Activated T-helper 9 cell treated with anti-CD3 and anti-CD28 coated beads, Interleukin-2, amount 50 U/mL, for 16 hours (primary cell): ENCODE results near the gene MBP.
"Not testable (repeated sequence)": the region's sequence is repeated elsewhere in the genome, so short reads cannot be mapped to it uniquely, and the experiment has no call there.

Experiments used
- DNase-seq: peaks from one replicate; pipeline ENCODE4 v3.0.0-alpha.2; 2020; ENCODE audit warnings: low read depth

Gene MBP

GRCh38 chr18:77022556-77022955 lies 110.0 kb downstream of the MBP start:
- DNase-seq: no peak

GRCh38 chr18:77022116-77022515 lies 110.5 kb downstream of the MBP start:
- no peak for DNase-seq

GRCh38 chr18:77021478-77021877 lies 111.1 kb downstream of the MBP start:
- DNase-seq: not testable (repeated sequence)

DNA sequence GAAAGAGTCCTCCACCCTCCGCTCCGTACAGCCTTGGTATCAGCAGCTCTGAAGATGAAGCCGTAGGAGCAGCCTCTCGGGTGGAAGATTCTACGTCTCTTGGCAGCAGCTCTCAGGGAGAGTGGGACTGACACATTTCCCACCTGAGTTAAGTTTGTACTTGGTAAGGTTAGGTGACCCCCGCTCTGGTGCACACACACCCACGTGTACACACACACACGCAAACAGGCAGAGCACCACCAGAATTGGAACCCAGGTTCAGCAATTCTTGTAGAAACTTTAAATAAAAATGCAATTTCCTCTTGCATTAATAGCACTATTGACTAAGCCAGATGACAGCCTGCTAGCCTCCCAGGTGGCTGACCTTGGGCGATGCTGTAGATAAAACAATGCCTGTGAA lies 111.5 kb downstream of the MBP start:
- DNase-seq: no peak

- no peak for DNase-seq
Measured at GRCh38 chr18:77020561-77020960, 112.0 kb downstream of the MBP start.

DNA sequence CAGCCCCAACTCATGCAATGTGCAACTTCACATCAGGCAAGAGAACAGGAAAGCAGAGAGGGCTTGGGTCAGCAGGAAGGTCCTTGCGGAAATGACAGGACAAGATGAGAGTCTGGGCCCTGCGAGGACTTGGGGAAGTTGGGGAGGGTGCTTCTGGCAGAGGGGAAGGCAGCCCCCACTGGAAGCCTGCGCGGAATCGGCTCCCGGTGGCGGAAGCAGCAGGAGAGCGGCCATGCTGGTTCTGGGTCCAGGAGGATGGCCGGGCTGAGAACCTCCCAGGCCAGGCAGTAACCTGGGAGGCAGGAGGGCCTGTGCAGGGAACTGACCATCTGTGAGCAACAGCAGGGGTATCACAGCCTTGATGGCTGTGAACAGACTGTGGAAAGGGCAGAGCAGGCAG lies 112.9 kb downstream of the MBP start:
- no peak for DNase-seq

DNA sequence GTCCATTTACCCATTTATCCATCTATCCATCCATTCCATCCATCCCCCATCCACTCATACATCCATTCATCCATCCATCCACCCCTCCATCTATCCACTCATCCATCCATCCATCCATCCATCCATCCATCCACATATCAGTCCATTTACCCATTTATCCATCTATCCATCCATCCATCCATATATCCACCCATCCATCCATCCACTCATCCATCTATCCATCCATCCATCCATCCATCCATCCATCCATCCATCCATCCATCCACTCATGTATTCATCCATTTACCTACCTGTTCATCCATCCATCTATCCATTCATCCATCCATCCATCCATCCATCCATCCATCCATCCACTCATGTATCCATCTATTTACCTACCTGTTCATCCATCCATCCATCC lies 113.9 kb downstream of the MBP start:
- DNase-seq: not testable (repeated sequence)

- no peak for DNase-seq
Measured at GRCh38 chr18:77017355-77017754, 115.2 kb downstream of the MBP start.

DNA sequence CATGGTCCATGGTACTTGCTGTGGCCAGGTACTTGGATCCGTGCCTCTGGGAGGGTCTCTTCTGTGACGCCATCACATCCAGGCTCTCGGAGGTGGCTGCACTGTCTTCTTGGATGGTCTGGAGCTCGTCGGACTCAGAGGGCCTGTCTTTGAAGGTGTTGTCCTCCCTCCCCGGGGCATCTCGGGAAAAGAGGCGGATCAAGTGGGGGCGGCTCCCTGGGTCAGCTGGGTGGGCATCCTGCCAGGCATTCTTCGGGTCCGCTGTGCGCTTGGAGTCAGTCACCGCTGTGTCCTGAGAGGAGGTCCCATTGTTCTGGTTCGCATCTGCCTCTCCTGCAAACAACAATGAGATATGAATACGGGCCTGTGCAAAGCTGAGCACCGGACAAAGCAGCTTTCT lies 115.6 kb downstream of the MBP start:
- no peak for DNase-seq

GRCh38 chr18:77015771-77016710 lies 116.5 kb downstream of the MBP start:
- no peak for DNase-seq

- no peak for DNase-seq
Measured at GRCh38 chr18:77015169-77015568, 117.4 kb downstream of the MBP start.

DNA sequence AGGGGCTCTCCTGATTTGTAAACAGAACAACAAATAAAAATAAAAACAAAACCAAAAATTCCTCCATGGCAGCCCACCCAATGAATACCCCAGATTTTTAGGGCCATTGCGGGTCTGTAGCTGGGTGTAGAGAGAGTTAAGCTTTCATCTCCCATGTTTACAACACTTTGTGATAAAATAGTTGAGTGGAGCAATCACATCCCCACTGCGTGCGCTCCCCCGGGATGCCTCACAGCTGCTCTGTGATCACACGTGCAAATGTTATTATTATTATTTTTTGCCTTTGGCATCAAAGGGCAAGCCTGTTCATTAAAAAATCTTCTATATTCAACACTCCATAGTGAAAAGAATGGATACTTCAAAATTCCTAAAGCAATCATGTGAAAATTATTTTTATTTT lies 118.0 kb downstream of the MBP start:
- no peak for DNase-seq

- no peak for DNase-seq
Measured at GRCh38 chr18:77013811-77014521, 118.6 kb downstream of the MBP start.

DNA sequence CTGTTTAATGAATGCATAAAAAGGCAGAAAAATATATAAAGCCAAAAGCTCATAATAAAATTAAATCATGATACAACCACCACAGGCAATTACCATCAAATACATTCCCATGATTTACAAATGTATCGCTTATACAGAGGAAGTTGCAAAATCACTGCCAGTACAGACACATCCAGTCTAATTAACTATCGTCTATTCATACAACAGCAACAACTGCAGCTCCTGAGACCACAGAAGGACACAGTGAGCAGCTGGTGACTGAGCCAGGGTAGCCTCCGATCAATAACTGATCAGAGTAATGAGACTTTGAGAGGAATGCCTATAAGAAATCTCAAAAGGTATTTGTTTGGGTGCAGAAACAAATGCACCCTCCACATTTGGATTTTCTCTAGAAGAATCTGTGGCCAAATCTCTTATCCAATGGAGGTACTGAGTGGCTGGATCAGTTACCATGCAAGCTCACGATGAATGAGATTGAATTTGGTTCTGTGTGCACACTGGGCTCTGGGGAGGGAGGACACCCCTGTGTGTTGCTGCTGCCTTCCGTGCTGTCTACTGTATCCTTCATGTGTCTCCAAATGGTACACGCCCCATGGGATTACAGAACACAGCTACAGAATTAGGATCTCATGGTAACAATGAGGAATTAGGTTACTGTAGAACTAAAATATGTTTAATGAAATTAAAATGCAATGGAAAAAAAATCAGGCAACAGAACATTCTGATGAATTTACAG lies 119.6 kb downstream of the MBP start:
- DNase-seq: no peak

DNA sequence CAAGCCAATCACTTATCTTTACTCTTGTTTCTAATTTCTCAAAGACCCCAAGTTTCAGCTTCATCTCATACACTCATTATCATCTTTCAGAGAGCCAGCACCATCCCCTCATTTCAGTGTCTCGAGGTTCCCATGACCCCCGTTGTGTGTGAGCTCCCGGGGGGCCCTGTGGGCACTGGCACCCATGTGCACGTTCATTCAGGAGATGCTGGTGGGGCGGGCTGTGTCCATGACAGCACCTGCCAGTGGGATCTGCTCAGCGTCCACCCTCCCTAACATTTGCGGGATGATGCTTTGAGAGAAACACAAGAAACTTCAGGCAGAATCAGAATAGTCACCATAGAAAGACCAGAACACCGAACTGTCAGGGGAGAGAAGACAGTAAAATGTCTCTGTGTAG lies 120.5 kb downstream of the MBP start:
- DNase-seq: no peak

GRCh38 chr18:77009675-77010074 lies 122.9 kb downstream of the MBP start:
- no peak for DNase-seq

DNA sequence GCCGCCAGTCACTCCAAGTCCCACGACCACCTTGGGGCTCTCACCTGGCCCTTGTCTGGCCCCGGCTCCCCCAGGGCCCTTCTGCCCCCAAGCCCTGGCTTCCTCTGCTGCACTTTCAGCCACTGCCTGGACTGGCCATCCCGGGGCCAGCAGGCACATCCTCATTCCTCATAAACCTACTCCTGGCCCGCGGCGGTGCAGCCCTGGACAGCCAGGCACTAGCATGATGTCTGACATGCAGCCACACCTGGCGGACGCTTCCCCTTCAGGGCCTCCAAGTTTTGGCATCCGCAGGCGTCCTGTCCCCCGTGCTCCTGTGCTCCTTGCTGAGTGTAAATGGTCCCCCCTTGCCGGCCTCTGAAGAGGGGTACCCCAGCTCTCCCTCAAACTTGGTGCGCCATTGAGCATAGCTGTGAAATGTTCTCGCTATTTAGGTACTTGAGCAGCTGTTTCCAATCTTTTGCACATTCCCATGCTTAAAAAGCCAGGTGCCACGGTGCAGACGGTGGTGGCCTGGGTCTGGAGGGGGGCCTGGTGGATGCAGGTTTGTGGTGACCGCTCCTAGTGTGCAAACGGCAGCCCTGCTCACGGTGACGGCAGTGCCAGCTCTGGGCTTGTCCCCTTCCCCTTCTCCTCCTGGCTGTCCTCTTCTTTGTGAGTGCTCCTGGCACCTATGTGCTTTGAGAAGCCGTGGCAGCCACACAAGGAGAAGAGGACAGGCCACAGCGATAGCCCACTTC lies 123.8 kb downstream of the MBP start:
- no peak for DNase-seq

DNA sequence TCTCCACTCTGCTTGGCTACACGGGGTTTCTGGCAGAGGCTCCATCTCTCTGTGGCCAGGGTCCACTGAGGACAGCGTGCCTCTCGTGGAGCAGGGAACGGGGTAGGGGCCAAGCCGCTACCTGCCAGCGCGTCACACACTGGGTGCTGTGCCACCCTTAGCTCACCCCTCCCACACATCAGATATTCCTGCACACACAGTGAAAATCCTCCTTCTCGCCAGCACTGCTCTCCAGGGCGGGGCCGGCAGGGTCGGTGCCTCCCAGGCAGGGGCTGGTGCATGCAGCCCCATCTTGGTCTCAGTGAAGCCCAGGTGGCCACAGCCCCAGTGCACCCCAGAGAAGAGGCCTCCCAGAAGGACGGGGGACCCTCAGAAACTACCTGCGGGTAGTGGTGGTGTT lies 124.6 kb downstream of the MBP start:
- DNase-seq: no peak

DNA sequence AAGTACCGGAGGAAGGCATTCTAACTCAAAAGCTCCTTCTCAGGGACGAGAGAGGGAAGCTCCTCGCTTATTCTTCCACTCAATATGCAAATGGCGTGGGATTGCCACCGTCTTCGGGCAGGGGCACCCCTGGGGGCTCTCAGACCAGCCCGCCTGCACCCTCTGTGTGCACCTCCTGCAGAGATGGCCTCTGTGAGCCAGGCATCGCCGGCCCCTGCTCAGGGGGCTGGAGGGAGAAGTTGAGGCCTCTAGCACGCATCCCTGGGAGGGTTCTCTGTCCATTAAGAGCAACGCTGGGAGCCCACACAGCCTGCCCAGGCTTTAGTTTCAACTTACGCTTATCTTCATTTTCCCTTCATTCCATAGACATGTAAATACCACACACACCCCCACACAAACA lies 125.3 kb downstream of the MBP start:
- no peak for DNase-seq

- no peak for DNase-seq
Measured at GRCh38 chr18:77006305-77007175, 126.0 kb downstream of the MBP start.

- no peak for DNase-seq
Measured at GRCh38 chr18:77005651-77006195, 126.9 kb downstream of the MBP start.
